HG03159 (cell line): ENCODE data around the gene GPC6.
"Not testable (repeated sequence)": the region's sequence is repeated elsewhere in the genome, so short reads cannot be mapped to it uniquely, and the experiment has no call there.

Experiments
- ATAC-seq: cut with Tn5 transposase; IDR thresholded peaks from one replicate; pipeline ENCODE4 v1.9.1; 2021; ENCODE audit warnings: mild to moderate bottlenecking, moderate library complexity; ENCODE audit not compliant: unreplicated experiment

GPC6 gene

GRCh38 chr13:93496117-93496516 lies 269.5 kb downstream of the GPC6 start:
- not testable (repeated sequence) for ATAC-seq

DNA sequence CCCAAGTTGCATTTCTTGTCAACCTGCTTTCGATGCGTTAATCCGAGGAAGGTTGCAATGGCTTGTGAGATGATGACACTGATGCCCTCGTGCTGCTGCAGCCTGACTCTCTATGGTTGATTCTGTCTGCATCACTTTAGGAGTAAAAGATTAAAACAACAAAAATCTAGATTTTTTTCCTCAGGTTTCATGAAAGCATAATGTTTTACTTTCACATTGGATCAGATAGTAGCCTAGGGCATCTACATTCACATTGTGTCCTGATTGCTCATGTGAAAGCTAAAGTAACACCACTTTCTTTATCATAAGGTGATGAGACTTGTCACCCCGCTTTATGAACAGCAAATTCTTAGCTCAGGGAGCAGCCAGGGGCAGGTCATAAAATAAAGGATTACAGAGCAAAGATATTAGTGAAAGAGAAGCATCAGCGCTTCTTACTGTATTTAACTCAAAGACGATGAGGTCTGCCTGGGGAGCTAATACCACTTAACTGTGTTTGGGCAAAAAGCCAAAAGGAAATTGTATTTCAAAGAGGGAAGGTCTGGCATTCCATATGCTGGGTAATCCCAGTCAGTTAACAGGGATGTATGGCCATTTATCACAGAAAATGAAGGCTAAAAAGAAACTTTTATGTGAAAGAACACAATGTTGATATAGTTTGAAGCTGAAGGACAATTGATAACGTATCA lies 270.5 kb downstream of the GPC6 start:
- ATAC-seq, result no peak

DNA sequence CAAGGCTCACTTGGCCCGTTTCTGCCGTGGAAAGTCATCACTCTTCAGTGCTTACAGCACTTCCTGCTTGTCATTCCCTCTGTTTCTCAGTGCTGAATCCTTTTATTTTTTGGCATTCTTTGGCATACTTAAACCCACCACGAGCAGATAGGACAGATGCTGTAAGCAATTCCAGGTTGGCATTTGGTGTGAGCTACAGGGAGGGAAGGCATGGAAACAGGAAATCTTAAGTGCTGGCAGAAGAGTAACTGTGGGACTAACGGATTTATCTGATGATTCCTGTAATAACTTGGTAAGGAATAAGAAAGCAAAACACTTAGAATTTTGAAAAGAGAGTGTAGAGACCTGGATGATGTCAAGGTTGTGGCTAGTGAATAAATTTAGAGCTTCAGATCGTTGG lies 273.4 kb downstream of the GPC6 start:
- no peak for ATAC-seq

- no peak for ATAC-seq
These were observed 275.5 kb downstream of the GPC6 start for GRCh38 chr13:93502071-93502470.

- no peak for ATAC-seq
These were observed 276.5 kb downstream of the GPC6 start for GRCh38 chr13:93502987-93503615.

DNA sequence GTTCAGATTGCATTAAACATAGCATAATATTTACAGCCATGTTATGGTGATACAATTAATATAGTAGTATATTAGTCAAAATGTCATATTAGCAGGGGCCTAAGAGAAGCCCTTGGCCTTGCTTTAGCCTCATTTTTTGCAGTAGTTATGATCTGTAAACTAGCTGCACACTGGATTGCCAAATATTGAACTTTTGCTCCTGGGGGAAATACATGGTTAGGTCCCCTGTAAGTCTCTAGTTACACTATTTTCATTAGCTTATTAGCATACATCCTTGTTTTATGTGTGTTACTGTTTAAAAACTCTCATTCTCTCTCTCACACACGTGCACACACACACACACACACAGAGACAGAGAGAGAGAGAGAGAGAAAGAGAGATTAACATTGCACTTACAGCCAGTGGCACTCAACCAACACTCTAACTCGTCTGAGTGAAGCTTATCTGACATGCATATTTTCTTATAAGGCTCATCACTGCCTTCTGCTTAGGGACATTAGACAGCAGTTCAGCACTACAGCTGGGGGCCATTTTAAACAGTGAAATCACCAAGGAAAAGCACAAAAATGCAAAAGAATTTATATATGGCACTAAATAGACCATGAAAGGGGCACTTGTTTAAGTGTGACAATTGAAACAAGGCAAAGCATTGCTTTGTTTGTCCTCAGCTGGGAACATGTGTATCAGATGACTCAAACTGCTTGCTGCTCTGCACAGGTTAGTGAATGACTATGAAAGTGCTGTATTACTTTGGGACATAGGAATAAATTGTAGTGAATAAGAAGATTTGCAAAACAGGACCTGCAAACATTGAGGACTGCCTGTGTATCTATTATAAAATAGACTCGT lies 278.7 kb downstream of the GPC6 start:
- ATAC-seq, result no peak

DNA sequence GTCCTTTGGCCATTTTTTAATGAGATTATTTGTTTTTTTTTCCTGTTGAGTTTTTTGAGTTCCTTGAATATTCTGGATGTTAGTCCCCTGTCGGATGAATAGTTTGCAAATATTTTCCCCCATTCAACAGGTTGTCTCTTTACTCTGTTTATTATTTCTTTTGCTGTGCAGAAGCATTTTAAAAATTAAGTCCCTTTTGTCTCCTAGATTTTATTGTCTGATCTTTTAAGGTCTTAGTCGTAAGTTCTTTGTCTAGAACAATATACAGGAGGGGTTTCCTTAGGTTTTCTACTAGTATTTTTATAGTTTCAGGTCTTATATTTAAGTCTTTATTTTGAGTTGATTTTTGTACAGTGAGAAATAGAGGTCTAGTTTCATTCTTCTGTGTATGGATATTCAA lies 284.4 kb downstream of the GPC6 start:
- no peak for ATAC-seq

DNA sequence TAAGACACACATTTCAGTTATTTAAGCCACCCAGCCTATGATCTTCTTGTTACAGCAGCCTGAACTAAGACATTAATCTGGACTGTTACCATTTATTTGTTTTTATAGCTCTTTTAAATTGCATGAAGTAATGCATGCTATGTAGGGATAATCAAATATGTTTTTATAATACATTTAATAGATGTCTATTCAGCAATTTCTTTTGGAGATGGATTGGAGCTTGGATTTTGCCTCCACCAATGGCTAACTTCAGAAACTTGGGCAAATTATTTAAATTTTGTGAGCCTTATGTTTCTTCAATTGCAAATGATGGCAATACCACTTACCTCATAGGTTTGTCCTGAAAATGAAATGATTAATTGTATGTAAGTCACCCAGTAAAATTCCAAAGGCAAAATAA lies 288.7 kb downstream of the GPC6 start:
- no peak for ATAC-seq

DNA sequence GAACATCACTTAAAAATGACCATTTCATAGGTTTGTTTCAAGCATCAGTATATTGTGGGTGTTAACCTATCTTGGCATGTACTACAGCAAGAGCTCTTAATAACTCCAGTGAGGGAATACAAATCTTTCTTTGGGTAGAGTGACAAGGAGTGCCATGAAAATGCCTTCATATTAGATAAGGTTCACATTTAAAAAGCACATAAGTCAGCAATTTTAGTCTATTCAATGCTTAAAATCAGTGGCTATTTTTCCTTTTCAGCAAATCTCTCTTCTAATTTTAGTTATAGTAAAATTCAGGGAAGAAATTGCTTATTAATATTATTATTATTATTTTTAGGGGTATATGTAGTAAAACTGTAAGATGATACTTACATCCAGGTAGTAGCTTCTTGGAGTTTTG lies 291.1 kb downstream of the GPC6 start:
- no peak for ATAC-seq

DNA sequence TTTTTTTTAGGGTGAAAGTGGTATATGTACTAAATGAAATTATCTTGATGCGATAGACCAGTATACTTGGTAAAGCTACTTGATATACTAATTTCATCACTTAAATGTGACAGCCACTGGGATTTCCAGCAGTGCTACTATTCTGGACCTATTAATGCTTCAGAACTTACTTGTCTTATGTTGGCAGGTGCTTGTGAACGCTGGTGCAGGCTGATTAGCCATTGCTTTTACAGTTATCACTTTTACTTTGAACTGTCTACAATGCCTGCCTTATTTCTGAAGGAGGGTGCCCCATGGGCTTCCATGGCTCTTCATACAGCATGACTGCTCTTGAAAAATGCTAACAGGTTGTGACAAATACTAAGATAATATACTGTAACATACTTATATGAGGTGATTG lies 294.7 kb downstream of the GPC6 start:
- no peak for ATAC-seq

GRCh38 chr13:93522501-93522900 lies 295.9 kb downstream of the GPC6 start:
- ATAC-seq, result no peak

DNA sequence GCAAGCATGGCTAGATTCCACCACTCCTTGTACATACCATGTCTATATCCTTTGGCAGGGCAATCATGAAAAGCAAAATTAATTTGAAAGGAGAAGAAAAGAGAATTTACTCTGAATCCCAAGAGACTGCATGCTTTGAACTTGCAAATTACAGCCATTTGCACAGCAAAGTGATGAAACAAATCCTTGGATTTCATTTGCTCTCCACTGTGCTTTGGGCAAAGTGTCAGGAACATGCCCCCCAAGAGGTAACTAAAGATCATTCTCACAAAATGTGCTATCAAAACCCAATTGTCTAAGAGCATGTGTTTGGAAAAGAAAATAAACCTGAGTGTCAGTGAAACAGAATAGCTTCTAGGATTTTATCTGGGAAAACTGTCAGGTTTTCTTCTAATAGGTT lies 298.5 kb downstream of the GPC6 start:
- no peak for ATAC-seq

DNA sequence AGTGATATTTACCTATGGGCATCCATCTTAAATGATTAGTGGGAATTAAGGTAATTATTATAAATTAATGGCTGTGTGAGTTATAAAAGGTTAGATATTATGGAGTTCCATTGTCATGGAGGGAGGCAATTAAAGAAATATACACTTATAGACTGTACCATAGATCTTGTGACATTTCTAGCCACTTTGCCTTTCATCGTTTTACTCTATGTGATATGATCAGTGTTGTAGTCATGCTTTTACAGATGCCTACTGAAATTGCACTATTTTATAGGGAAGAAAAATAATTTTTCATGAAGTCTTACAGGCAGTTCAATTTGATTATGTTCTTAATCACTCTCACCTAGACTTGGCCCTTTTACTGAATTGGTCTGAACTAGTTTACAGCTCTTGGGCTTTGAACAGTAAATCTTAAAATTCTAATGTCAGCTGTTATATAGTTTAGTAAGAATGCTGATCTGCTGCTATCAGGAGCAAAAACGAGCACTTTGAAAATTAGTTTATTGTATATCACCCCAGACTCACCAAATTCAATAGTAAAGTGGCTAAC lies 301.2 kb downstream of the GPC6 start:
- no peak for ATAC-seq

DNA sequence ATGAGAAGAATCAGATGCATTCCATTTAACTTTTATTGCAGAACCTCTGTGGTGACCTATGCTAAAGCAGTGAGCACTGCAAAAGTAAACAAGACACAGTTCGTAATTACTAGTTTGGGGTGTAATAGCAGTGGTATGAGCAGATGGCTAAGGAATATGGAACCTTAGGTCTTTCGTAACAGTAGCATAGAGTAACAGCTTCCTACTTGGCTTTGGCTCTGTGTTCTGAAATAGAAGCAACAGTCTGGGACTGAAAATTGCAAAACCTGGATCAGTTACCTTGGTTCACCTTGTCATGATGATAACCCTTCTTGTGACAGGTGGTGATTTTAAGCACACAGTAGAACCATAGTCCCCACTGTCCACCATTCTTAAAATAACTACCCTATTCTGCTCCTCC lies 303.4 kb downstream of the GPC6 start:
- no peak for ATAC-seq

DNA sequence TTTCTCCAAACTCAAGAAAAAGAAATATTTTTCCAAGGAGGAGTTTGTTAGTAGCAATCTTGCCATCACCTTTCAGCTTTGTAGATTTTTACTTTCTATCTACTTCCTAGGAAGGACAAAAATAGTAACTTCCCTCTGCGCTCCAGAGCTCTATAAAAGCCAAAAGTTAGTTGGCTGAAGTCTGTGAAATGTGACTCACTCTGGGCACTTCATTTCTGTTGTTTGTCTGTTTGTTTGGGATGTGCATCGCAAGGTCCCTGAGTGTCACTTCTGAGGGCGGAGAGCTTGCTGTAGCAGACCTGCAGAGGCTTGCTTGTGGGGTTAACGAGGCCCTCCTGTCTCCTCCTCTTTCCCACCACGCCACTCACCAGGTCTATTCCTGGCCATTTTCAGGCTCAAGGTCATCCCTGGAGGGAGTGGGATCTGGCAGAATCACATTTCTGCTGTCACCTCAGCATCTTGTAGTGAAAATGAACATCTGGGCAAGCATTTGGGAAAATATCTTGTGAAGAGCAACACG lies 307.6 kb downstream of the GPC6 start:
- ATAC-seq, result no peak

DNA sequence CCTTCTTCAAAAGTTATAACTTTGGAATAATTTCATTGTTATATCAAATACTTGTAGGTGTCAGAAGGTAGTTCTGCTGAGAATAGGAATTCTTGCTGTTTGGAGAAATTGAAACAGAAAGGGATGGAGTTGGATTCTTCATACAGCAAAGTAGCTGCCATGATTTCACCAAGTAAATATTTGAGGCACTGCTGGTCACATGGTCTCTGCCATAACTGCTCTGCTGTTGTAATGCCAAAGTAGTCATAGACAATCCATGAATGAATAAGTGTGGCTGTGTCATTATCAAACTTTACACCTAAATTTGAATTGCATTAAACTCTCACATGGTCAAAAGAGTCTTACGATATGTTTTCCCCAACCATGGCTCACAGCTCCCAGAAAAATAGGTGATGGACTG lies 308.6 kb downstream of the GPC6 start:
- no peak for ATAC-seq

GRCh38 chr13:93539914-93540313 lies 313.3 kb downstream of the GPC6 start:
- no peak for ATAC-seq

DNA sequence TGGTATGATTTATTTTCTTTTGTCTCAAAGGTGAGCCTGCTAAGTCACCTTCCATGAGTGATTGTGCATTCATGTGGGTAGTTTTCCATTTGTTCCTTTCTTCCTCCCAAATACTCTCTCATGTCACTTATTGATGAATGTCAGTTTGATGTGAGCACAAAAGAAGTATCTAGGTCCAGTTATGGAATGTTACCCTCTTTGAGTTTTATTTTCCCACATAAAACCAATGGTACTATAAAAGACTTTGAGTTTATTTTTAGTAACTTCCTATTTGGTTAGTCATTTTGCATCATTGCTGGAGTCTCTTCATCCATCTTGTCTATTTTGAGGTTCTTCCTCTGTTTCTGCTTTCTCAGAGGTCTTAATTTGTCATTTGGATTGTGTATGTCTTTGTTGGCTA lies 321.3 kb downstream of the GPC6 start:
- ATAC-seq, result no peak

DNA sequence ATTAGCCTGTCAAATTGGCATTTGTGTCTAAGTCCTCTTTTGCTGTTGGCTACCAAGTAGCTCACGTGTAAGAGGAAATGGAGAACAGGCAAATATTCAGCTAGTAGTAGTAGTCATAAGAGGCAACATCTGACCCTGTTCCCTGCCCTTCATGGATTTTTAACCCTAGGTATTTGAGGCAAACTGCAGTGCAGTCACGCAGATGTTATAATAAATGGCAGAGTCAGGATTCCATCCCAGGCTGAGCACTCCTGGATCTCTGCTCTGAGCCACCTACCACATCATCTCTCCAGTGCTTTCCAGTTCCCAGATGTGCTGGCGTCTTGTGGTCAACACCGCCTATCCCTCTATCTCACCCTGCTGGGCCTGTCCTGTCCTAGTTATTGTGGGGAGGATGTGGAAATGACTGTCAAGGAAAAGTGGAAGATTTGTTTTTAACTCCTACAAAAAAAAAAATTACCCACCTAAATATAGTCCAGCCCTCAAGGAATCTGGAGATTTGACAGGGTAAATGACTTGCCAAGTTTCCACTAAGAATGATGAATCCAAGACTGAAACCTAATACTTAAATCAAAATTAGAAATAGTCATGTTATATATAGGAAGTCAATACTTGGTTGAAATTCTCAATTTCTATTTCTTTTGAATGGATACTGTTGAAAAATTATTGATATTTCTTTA lies 322.9 kb downstream of the GPC6 start:
- no peak for ATAC-seq

- no peak for ATAC-seq
These were observed 323.6 kb downstream of the GPC6 start for GRCh38 chr13:93550236-93550635.

GRCh38 chr13:93552596-93552995 lies 326.0 kb downstream of the GPC6 start:
- no peak for ATAC-seq
